CD14-positive monocyte (primary cell): ENCODE data around the gene DUS4L. TPM values are rescaled to one million over a fixed set of nuclear protein-coding genes. Genes with fewer than 3 reads are reported as not detected.

ENCODE experiments used
- DNase-seq, 3 donors: peaks; one replicate each; pipeline ENCODE4 v3.0.0-alpha.2; 2011 to 2022
- H2AFZ ChIP-seq: 2 replicates; pipeline ENCODE4 v1.6.0; 2012; ENCODE audit warnings: mild to moderate bottlenecking, low read depth, low read length, inconsistent platforms; ENCODE audit not compliant: insufficient read depth, poor library complexity, severe bottlenecking
- H3K27ac ChIP-seq, 2 donors: 1 replicate in 1 of 2; 2 replicates in 1 of 2; pipeline ENCODE4 v1.5.1; 2012 to 2013; ENCODE audit warnings: low read length in 2 of 2, control low read depth in 1 of 2, inconsistent platforms in 1 of 2, low read depth in 1 of 2, mild to moderate bottlenecking in 1 of 2
- H3K27me3 ChIP-seq, 2 donors: one replicate each; pipeline versions ENCODE4 v1.6.0 to v1.6.1; 2011 to 2013; ENCODE audit warnings: low read length in 2 of 2; ENCODE audit not compliant: control insufficient read depth in 2 of 2, insufficient read depth in 2 of 2
- H3K36me3 ChIP-seq, 2 donors: replicated peaks in 1 of 2; 1 replicate in 1 of 2; 2 replicates in 1 of 2; pipeline versions ENCODE4 v1.5.1 to v1.6.1; 2012 to 2013; ENCODE audit warnings: low read length in 2 of 2, control low read depth in 1 of 2, inconsistent platforms in 1 of 2, mild to moderate bottlenecking in 1 of 2; ENCODE audit not compliant: insufficient read depth in 2 of 2, control insufficient read depth in 1 of 2
- H3K4me1 ChIP-seq, 2 donors: 1 replicate in 1 of 2; 2 replicates in 1 of 2; pipeline versions ENCODE4 v1.5.1 to v1.6.1; 2012 to 2013; ENCODE audit warnings: low read length in 2 of 2, control low read depth in 1 of 2, inconsistent platforms in 1 of 2, mild to moderate bottlenecking in 1 of 2, moderate library complexity in 1 of 2; ENCODE audit not compliant: insufficient read depth in 2 of 2, control insufficient read depth in 1 of 2
- H3K4me2 ChIP-seq: replicated peaks from 2 replicates; pipeline ENCODE3; 2012; ENCODE audit warnings: low read length, moderate library complexity, mild to moderate bottlenecking; ENCODE audit not compliant: poor library complexity, severe bottlenecking; ENCODE audit errors: extremely low read depth
- H3K4me3 ChIP-seq, 3 experiments: fragments of 200-600 bp in 1 of 3; sonication (generic) in 1 of 3; replicated peaks in 1 of 3; 1 replicate in 2 of 3; 2 replicates in 1 of 3; pipeline ENCODE4 v1.5.1; 2011 to 2013; ENCODE audit warnings: low read length in 3 of 3, mild to moderate bottlenecking in 3 of 3, control low read depth in 2 of 3, low read depth in 2 of 3, inconsistent platforms in 1 of 3, moderate library complexity in 1 of 3
- H3K79me2 ChIP-seq: 2 replicates; pipeline ENCODE4 v1.6.0; 2012; ENCODE audit warnings: mild to moderate bottlenecking, control low read depth, inconsistent platforms, low read length, moderate library complexity; ENCODE audit not compliant: insufficient read depth
- H3K9ac ChIP-seq: 2 replicates; pipeline ENCODE4 v1.6.0; 2017; ENCODE audit warnings: low read length, mild to moderate bottlenecking; ENCODE audit not compliant: insufficient read depth, poor library complexity, severe bottlenecking
- H3K9me3 ChIP-seq, 2 donors: replicated peaks in 1 of 2; 1 replicate in 1 of 2; 2 replicates in 1 of 2; pipeline versions ENCODE4 v1.5.1 to v1.6.1; 2012 to 2013; ENCODE audit warnings: low read length in 2 of 2, control low read depth in 1 of 2; ENCODE audit not compliant: control insufficient read depth in 1 of 2, insufficient read depth in 1 of 2
- H4K20me1 ChIP-seq: 2 replicates; pipeline ENCODE4 v1.6.0; 2012; ENCODE audit warnings: mild to moderate bottlenecking, low read length, control low read depth, moderate library complexity; ENCODE audit not compliant: insufficient read depth
- H3K27ac Mint-ChIP-seq, 7 donors: one replicate each; pipeline ENCODE4 v1.8.0; 2020; ENCODE audit warnings: mild to moderate bottlenecking in 7 of 7, mixed read lengths in 7 of 7, moderate library complexity in 6 of 7, inconsistent platforms in 2 of 7
- H3K27me3 Mint-ChIP-seq, 3 donors: one replicate each; pipeline ENCODE4 v1.8.0; 2021 to 2022; ENCODE audit warnings: low read depth in 3 of 3, mild to moderate bottlenecking in 3 of 3, mixed read lengths in 3 of 3, moderate library complexity in 3 of 3, inconsistent platforms in 1 of 3
- H3K36me3 Mint-ChIP-seq, 2 donors: one replicate each; pipeline ENCODE4 v1.8.0; 2020; ENCODE audit warnings: mixed read lengths in 2 of 2, inconsistent platforms in 1 of 2, mild to moderate bottlenecking in 1 of 2
- H3K4me1 Mint-ChIP-seq: one replicate; pipeline ENCODE4 v1.8.0; 2020; ENCODE audit warnings: mild to moderate bottlenecking, mixed read lengths
- H3K4me3 Mint-ChIP-seq, 2 donors: one replicate each; pipeline ENCODE4 v1.8.0; 2020; ENCODE audit warnings: mild to moderate bottlenecking in 2 of 2, mixed read lengths in 2 of 2, moderate library complexity in 1 of 2
- H3K9me3 Mint-ChIP-seq, 7 donors: one replicate each; pipeline ENCODE4 v1.8.0; 2020 to 2022; ENCODE audit warnings: mixed read lengths in 7 of 7, mild to moderate bottlenecking in 6 of 7, moderate library complexity in 6 of 7, inconsistent platforms in 2 of 7
- WGBS: methylation state at CpG from one replicate; pipeline ENCODE4 v1.1.5; 2013; ENCODE audit warnings: missing lambda C conversion rate; ENCODE audit not compliant: insufficient coverage; 5-methylcytosine and 5-hydroxymethylcytosine counted together
- intact Hi-C, 2 donors: fragments of 100-400 bp; cut with micrococcal nuclease; formaldehyde crosslinking; loops; one replicate each; pipeline versions ENCODE4 v1.15.0 to v1.15.1; 2023
- polyA plus RNA-seq, 3 donors: library from polyadenylated mRNA; depleted of rRNA in 1 of 3; unstranded in 2 of 3; stranded (reverse) in 1 of 3; fragments of 300-500 nt in 2 of 3; fragments of >200 nt in 1 of 3; fragmentation: Illumina TruSeq in 2 of 3; gene quantifications; 1 replicate in 2 of 3; 2 replicates in 1 of 3; pipeline ENCODE4 v1.2.3, GENCODE V29; 2012 to 2021
- TF ChIP-seq, protein P1 (sequence below): fragments of 200-600 bp; IDR thresholded peaks from one replicate; pipeline ENCODE4 v1.8.0; 2022; ENCODE audit warnings: antibody characterized with exemption, mild to moderate bottlenecking

DUS4L gene
- polyA plus RNA-seq, 3 donors: 1.6 to 2.3 (median 1.7) TPM

- peak overlapping the region; percentile 89 to 91 for H3K4me3 Mint-ChIP-seq
- H3K27ac Mint-ChIP-seq: peak overlapping the region; percentile 91 to 98 (median 95)
- peak overlapping the region; percentile 84 to 98 for H3K27ac ChIP-seq
- H3K36me3 ChIP-seq: peaks cover 0 to 6% of the 10 kb centered on the region in 2 donors
- 19% methylated on average over 2 of the region's 9 CpGs for WGBS
- H3K9me3 Mint-ChIP-seq: no peaks in the 10 kb centered on the region
- H3K27me3 ChIP-seq: no peaks in the 10 kb centered on the region
- TF ChIP-seq, protein P1, sequence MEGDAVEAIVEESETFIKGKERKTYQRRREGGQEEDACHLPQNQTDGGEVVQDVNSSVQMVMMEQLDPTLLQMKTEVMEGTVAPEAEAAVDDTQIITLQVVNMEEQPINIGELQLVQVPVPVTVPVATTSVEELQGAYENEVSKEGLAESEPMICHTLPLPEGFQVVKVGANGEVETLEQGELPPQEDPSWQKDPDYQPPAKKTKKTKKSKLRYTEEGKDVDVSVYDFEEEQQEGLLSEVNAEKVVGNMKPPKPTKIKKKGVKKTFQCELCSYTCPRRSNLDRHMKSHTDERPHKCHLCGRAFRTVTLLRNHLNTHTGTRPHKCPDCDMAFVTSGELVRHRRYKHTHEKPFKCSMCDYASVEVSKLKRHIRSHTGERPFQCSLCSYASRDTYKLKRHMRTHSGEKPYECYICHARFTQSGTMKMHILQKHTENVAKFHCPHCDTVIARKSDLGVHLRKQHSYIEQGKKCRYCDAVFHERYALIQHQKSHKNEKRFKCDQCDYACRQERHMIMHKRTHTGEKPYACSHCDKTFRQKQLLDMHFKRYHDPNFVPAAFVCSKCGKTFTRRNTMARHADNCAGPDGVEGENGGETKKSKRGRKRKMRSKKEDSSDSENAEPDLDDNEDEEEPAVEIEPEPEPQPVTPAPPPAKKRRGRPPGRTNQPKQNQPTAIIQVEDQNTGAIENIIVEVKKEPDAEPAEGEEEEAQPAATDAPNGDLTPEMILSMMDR: no peak
- H3K79me2 ChIP-seq: peaks cover 47% of the 10 kb centered on the region
- H3K9ac ChIP-seq: peak overlapping the region; percentile 90
- intact Hi-C loops: loop anchor here (10.0 kb wide), 3 partner anchors 180 to 1690 kb away; partner anchors contain the start of genes ATXN7L1 (in 1 of the 2), CBLL1 (in 1 of the 2) and DLD (in 1 of the 2)
- peaks cover 25 to 38% of the 10 kb centered on the region in 2 donors for H3K4me1 ChIP-seq
- peak; percentile 6 to 44 (median 36) for DNase-seq
- no peaks in the 10 kb centered on the region for H3K27me3 Mint-ChIP-seq
- peak overlapping the region; percentile 88 to 99 (median 93) for H3K4me3 ChIP-seq
- H3K36me3 Mint-ChIP-seq: peaks cover 3 to 9% of the 10 kb centered on the region in 2 donors
- peaks cover 6% of the 10 kb centered on the region for H4K20me1 ChIP-seq
- H3K4me1 Mint-ChIP-seq: peaks cover 38% of the 10 kb centered on the region
- H2AFZ ChIP-seq: peak overlapping the region; percentile 98
- H3K9me3 ChIP-seq: no peaks in the 10 kb centered on the region
- peak overlapping the region; percentile 84 for H3K4me2 ChIP-seq
Observed at GRCh38 chr7:107564553-107565298, 955 bp downstream of the DUS4L start.

GRCh38 chr7:107570298-107570697 lies 6.5 kb downstream of the DUS4L start:
- no peaks in the 10 kb centered on the region for H3K27me3 ChIP-seq
- no CpG with 5 or more reads among the region's 2 CpGs for WGBS

More at GRCh38 chr7:107570298-107570697, 6.5 kb downstream of the DUS4L start:
- Histone ChIP-seq H4K20me1 (no peaks in the 10 kb centered on the region), H3K9me3 (no peaks in the 10 kb centered on the region), H3K79me2 (no peaks in the 10 kb centered on the region), H3K27ac (no peak overlapping the region), H3K9ac (no peak overlapping the region), H3K4me3 (no peak overlapping the region), H2AFZ (no peak overlapping the region), H3K4me2 (no peak overlapping the region), H3K36me3 (peaks cover 19 to 38% of the 10 kb centered on the region in 2 donors), H3K4me1 (no peaks in the 10 kb centered on the region)
- TF ChIP-seq, protein P1: no peak
- Mint-ChIP-seq H3K27me3 (no peaks in the 10 kb centered on the region), H3K4me3 (no peak overlapping the region), H3K9me3 (no peaks in the 10 kb centered on the region), H3K27ac (peak overlapping the region in 1 of 7 donors; percentile 38), H3K4me1 (no peaks in the 10 kb centered on the region), H3K36me3 (peaks cover 20 to 29% of the 10 kb centered on the region in 2 donors)
- intact Hi-C loops: no loop called here
- DNase-seq: no peak
